Endothelial cell of umbilical vein (primary cell): Measurements from ENCODE around the gene FAM210B.

Experiments
- CTCF ChIP-seq, 2 donors: IDR thresholded peaks; 1 replicate in 1 of 2; 2 replicates in 1 of 2; pipeline ENCODE4 v1.5.1; 2011; ENCODE audit warnings: low read length in 2 of 2, mild to moderate bottlenecking in 2 of 2, moderate library complexity in 2 of 2, control low read depth in 1 of 2, inconsistent platforms in 1 of 2, low read depth in 1 of 2; ENCODE audit not compliant: insufficient read depth in 1 of 2; ENCODE audit errors: extremely low read depth in 1 of 2
- EZH2 ChIP-seq: IDR thresholded peaks from 2 replicates; pipeline ENCODE4 v1.6.1; 2012; ENCODE audit warnings: borderline replicate concordance, low read depth, mild to moderate bottlenecking, moderate library complexity, low read length, inconsistent platforms; ENCODE audit not compliant: severe bottlenecking
- MAX ChIP-seq: IDR thresholded peaks from 2 replicates; pipeline ENCODE4 v1.6.1; 2011; ENCODE audit not compliant: insufficient read depth, insufficient read length
- POLR2A ChIP-seq: IDR thresholded peaks from 2 replicates; pipeline ENCODE4 v1.6.1; 2012; ENCODE audit warnings: low read depth, mild to moderate bottlenecking, control low read depth, low read length
- POLR2AphosphoS5 ChIP-seq: IDR thresholded peaks from 2 replicates; pipeline ENCODE4 v1.6.1; 2012; ENCODE audit warnings: low read depth, mild to moderate bottlenecking, control low read depth, low read length, moderate library complexity; ENCODE audit not compliant: insufficient read depth

- no peak for TF ChIP-seq CTCF (IDR thresholded peaks at IDR 0.05; ENCODE audit: extremely low read depth in 1 of 2, insufficient read depth in 1 of 2, low read depth in 1 of 2, low read length in 2 of 2)
- TF ChIP-seq POLR2A: no peak
- no peak for TF ChIP-seq MAX
- no peak for TF ChIP-seq POLR2AphosphoS5
- TF ChIP-seq EZH2: no peak
These were observed 56.3 kb downstream of the FAM210B start for GRCh38 chr20:56414842-56415765.
